HepG2 (cell line): ENCODE data around the gene RHOV. TPM values are rescaled to one million over a fixed set of nuclear protein-coding genes. Genes with fewer than 3 reads are reported as not detected.

Source experiments
- CBX5 ChIP-seq: sonication (generic); formaldehyde crosslinking; IDR thresholded peaks from 2 replicates; pipeline ENCODE4 v1.4.0; 2020; ENCODE audit warnings: missing genetic modification reagents, borderline replicate concordance
- FOSL2 ChIP-seq: sonication (generic); formaldehyde crosslinking; IDR thresholded peaks from 2 replicates; pipeline ENCODE4 v1.4.0; 2020; ENCODE audit warnings: missing genetic modification reagents
- PHF8 ChIP-seq: sonication (generic); formaldehyde crosslinking; IDR thresholded peaks from 2 replicates; pipeline ENCODE4 v1.5.0; 2020; ENCODE audit warnings: missing genetic modification reagents
- RORA ChIP-seq: sonication (generic); formaldehyde crosslinking; IDR thresholded peaks from 2 replicates; pipeline ENCODE4 v1.5.0; 2020; ENCODE audit warnings: mild to moderate bottlenecking, missing genetic modification reagents, moderate library complexity
- ZFP90 ChIP-seq: sonication (generic); formaldehyde crosslinking; IDR thresholded peaks from 2 replicates; pipeline ENCODE4 v1.8.0; 2022; ENCODE audit warnings: missing genetic modification reagents, mild to moderate bottlenecking, inconsistent platforms, borderline replicate concordance
- ZNF549 ChIP-seq: sonication (generic); formaldehyde crosslinking; IDR thresholded peaks from 2 replicates; pipeline ENCODE4 v1.5.0; 2020; ENCODE audit warnings: missing genetic modification reagents
- polyA plus RNA-seq, 8 experiments: library from polyadenylated mRNA; depleted of rRNA in 3 of 8; stranded (reverse) in 7 of 8; unstranded in 1 of 8; fragments of >200 nt; fragmentation: Illumina TruSeq in 4 of 8; extraction: Trizol in 4 of 8; gene quantifications; 2 replicates each; pipeline versions ENCODE4 v1.2.1 to v1.2.3, GENCODE V29; 2011 to 2016; ENCODE audit warnings: low read depth in 4 of 8, missing spikeins in 1 of 8, mixed read lengths in 1 of 8; ENCODE audit not compliant: insufficient read depth in 1 of 8
- total RNA-seq, 5 experiments: library from RNA; depleted of rRNA; stranded (reverse); fragments of >200 nt; fragmentation: Illumina TruSeq; extraction: Trizol; gene quantifications; 2 replicates each; pipeline ENCODE4 v1.2.3, GENCODE V29; 2016; ENCODE audit warnings: low read depth in 1 of 5
- TF ChIP-seq, protein P1 (sequence below): sonication (generic); formaldehyde crosslinking; IDR thresholded peaks from 2 replicates; pipeline ENCODE4 v1.4.0; 2020; ENCODE audit warnings: missing genetic modification reagents, borderline replicate concordance
- TF ChIP-seq, protein P2 (sequence below): sonication (generic); formaldehyde crosslinking; IDR thresholded peaks from 2 replicates; pipeline ENCODE4 v1.5.0; 2020; ENCODE audit warnings: mild to moderate bottlenecking, missing genetic modification reagents, borderline replicate concordance
- TF ChIP-seq, protein P3 (sequence below): sonication (generic); formaldehyde crosslinking; IDR thresholded peaks from 2 replicates; pipeline ENCODE4 v1.5.1; 2020; ENCODE audit warnings: mild to moderate bottlenecking, missing genetic modification reagents
- TF ChIP-seq, protein P4 (sequence below): sonication (generic); formaldehyde crosslinking; conservative IDR thresholded peaks from 2 replicates; pipeline ENCODE4 v1.8.0; 2022; ENCODE audit warnings: low read depth, missing genetic modification reagents
- TF ChIP-seq, protein P5 (sequence below): sonication (generic); formaldehyde crosslinking; IDR thresholded peaks from 2 replicates; pipeline ENCODE4 v1.4.0; 2020; ENCODE audit warnings: mild to moderate bottlenecking, missing genetic modification reagents

The RHOV gene
- total and polyA plus RNA-seq, 2 of the 13 experiments (the other 11 are each of a cell fraction or from before 2014, with no cell fraction given), result 0.17 to 0.18 TPM

DNA sequence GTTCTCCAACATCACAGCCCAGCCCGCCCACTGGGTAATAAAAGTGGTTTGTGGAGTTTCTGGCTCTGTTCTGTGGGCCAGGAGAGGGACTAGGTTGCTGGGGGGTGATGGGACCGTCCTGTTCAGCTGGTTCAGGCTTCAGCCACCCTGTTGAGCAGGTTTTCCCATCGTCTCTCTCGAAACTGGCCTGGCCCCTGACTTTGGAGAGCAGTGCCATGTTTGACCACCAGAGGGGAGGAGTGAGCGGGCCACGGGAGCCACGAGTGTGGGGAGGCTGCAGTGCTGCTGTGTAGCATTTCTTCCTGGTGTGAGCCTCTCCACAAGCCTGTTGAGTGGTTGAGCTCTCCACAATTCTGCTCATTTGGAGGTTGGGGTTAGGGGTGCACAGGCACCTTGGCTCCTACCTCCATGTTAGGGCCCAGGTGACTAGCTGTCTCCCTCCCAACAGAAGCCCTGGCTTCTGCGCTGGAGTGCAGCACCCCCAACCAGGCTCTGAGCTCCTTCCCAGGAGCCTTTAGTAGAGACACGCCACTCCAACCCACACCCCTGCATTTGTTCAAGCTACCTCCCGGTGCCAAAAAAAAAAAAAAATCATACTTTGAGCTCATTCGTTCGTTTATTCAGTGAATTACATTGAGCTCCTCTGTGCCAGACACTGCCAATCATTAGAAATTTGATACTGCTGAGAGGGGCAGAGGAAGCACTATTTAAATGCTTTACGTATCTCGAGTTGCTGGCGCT is 16.3 kb downstream of the RHOV start (continued):
- TF ChIP-seq FOSL2 (CRISPR knock-in tag), result peak; percentile 32; the same call in 1 of the 2 replicates
- TF ChIP-seq, protein P1, sequence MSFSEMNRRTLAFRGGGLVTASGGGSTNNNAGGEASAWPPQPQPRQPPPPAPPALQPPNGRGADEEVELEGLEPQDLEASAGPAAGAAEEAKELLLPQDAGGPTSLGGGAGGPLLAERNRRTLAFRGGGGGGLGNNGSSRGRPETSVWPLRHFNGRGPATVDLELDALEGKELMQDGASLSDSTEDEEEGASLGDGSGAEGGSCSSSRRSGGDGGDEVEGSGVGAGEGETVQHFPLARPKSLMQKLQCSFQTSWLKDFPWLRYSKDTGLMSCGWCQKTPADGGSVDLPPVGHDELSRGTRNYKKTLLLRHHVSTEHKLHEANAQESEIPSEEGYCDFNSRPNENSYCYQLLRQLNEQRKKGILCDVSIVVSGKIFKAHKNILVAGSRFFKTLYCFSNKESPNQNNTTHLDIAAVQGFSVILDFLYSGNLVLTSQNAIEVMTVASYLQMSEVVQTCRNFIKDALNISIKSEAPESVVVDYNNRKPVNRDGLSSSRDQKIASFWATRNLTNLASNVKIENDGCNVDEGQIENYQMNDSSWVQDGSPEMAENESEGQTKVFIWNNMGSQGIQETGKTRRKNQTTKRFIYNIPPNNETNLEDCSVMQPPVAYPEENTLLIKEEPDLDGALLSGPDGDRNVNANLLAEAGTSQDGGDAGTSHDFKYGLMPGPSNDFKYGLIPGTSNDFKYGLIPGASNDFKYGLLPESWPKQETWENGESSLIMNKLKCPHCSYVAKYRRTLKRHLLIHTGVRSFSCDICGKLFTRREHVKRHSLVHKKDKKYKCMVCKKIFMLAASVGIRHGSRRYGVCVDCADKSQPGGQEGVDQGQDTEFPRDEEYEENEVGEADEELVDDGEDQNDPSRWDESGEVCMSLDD (CRISPR knock-in tag), result no peak
- TF ChIP-seq, protein P2, sequence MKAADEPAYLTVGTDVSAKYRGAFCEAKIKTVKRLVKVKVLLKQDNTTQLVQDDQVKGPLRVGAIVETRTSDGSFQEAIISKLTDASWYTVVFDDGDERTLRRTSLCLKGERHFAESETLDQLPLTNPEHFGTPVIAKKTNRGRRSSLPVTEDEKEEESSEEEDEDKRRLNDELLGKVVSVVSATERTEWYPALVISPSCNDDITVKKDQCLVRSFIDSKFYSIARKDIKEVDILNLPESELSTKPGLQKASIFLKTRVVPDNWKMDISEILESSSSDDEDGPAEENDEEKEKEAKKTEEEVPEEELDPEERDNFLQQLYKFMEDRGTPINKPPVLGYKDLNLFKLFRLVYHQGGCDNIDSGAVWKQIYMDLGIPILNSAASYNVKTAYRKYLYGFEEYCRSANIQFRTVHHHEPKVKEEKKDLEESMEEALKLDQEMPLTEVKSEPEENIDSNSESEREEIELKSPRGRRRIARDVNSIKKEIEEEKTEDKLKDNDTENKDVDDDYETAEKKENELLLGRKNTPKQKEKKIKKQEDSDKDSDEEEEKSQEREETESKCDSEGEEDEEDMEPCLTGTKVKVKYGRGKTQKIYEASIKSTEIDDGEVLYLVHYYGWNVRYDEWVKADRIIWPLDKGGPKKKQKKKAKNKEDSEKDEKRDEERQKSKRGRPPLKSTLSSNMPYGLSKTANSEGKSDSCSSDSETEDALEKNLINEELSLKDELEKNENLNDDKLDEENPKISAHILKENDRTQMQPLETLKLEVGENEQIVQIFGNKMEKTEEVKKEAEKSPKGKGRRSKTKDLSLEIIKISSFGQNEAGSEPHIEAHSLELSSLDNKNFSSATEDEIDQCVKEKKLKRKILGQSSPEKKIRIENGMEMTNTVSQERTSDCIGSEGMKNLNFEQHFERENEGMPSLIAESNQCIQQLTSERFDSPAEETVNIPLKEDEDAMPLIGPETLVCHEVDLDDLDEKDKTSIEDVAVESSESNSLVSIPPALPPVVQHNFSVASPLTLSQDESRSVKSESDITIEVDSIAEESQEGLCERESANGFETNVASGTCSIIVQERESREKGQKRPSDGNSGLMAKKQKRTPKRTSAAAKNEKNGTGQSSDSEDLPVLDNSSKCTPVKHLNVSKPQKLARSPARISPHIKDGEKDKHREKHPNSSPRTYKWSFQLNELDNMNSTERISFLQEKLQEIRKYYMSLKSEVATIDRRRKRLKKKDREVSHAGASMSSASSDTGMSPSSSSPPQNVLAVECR (CRISPR knock-in tag), result no peak
- no peak for TF ChIP-seq PHF8 (CRISPR knock-in tag)
- TF ChIP-seq, protein P3, sequence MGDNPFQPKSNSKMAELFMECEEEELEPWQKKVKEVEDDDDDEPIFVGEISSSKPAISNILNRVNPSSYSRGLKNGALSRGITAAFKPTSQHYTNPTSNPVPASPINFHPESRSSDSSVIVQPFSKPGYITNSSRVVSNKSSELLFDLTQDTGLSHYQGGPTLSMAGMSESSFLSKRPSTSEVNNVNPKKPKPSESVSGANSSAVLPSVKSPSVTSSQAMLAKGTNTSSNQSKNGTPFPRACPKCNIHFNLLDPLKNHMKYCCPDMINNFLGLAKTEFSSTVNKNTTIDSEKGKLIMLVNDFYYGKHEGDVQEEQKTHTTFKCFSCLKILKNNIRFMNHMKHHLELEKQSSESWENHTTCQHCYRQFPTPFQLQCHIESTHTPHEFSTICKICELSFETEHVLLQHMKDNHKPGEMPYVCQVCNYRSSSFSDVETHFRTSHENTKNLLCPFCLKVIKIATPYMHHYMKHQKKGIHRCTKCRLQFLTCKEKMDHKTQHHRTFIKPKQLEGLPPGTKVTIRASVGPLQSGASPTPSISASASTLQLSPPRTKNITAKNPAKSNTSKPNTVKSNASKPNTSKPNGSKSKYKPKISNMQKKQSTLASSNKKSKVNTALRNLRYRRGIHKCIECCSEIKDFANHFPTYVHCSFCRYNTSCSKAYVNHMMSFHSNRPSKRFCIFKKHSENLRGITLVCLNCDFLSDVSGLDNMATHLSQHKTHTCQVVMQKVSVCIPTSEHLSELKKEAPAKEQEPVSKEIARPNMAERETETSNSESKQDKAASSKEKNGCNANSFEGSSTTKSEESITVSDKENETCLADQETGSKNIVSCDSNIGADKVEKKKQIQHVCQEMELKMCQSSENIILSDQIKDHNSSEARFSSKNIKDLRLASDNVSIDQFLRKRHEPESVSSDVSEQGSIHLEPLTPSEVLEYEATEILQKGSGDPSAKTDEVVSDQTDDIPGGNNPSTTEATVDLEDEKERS (CRISPR knock-in tag), result no peak
- no peak for TF ChIP-seq RORA (CRISPR knock-in tag)
- TF ChIP-seq, protein P4, sequence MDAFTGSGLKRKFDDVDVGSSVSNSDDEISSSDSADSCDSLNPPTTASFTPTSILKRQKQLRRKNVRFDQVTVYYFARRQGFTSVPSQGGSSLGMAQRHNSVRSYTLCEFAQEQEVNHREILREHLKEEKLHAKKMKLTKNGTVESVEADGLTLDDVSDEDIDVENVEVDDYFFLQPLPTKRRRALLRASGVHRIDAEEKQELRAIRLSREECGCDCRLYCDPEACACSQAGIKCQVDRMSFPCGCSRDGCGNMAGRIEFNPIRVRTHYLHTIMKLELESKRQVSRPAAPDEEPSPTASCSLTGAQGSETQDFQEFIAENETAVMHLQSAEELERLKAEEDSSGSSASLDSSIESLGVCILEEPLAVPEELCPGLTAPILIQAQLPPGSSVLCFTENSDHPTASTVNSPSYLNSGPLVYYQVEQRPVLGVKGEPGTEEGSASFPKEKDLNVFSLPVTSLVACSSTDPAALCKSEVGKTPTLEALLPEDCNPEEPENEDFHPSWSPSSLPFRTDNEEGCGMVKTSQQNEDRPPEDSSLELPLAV (CRISPR knock-in tag), result no peak
- TF ChIP-seq CBX5, result no peak
- TF ChIP-seq, protein P5, sequence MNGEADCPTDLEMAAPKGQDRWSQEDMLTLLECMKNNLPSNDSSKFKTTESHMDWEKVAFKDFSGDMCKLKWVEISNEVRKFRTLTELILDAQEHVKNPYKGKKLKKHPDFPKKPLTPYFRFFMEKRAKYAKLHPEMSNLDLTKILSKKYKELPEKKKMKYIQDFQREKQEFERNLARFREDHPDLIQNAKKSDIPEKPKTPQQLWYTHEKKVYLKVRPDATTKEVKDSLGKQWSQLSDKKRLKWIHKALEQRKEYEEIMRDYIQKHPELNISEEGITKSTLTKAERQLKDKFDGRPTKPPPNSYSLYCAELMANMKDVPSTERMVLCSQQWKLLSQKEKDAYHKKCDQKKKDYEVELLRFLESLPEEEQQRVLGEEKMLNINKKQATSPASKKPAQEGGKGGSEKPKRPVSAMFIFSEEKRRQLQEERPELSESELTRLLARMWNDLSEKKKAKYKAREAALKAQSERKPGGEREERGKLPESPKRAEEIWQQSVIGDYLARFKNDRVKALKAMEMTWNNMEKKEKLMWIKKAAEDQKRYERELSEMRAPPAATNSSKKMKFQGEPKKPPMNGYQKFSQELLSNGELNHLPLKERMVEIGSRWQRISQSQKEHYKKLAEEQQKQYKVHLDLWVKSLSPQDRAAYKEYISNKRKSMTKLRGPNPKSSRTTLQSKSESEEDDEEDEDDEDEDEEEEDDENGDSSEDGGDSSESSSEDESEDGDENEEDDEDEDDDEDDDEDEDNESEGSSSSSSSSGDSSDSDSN (CRISPR knock-in tag), result peak; percentile 36; the same call in 1 of the 2 replicates
- no peak for TF ChIP-seq ZNF549 (CRISPR knock-in tag)
- TF ChIP-seq ZFP90 (CRISPR knock-in tag), result peak; percentile 30; the same call in 1 of the 2 replicates
